Endodermal cell (in vitro differentiated cells): ENCODE data around the gene CACNA1F. TPM values are rescaled to one million over a fixed set of nuclear protein-coding genes. Genes with fewer than 3 reads are reported as not detected.

Experiments
- DNase-seq: peaks from one replicate; pipeline ENCODE4 v3.0.0-alpha.2; 2017
- H3K27ac ChIP-seq: 2 replicates; pipeline ENCODE4 v1.5.1; 2013; ENCODE audit warnings: mild to moderate bottlenecking, low read depth, low read length, moderate library complexity
- H3K27me3 ChIP-seq: 2 replicates; pipeline ENCODE4 v1.6.1; 2013; ENCODE audit warnings: mild to moderate bottlenecking, low read length, moderate library complexity; ENCODE audit not compliant: insufficient read depth, control insufficient read depth, poor library complexity, severe bottlenecking
- H3K36me3 ChIP-seq: 2 replicates; pipeline ENCODE4 v1.7.0; 2013; ENCODE audit warnings: mild to moderate bottlenecking, low read length, moderate library complexity; ENCODE audit not compliant: control insufficient read depth, insufficient read depth
- H3K4me1 ChIP-seq: one replicate; pipeline ENCODE4 v1.7.0; 2013; ENCODE audit warnings: low read length; ENCODE audit not compliant: control insufficient read depth, insufficient read depth
- H3K4me3 ChIP-seq: 2 replicates; pipeline ENCODE4 v1.5.1; 2013; ENCODE audit warnings: mild to moderate bottlenecking, low read length, moderate library complexity
- H3K9ac ChIP-seq: 2 replicates; pipeline ENCODE4 v1.6.1; 2013; ENCODE audit warnings: mild to moderate bottlenecking, low read length, moderate library complexity; ENCODE audit not compliant: poor library complexity, severe bottlenecking; ENCODE audit errors: extremely low read depth
- H3K9me3 ChIP-seq: 2 replicates; pipeline ENCODE4 v1.6.1; 2013; ENCODE audit warnings: mild to moderate bottlenecking, low read length, moderate library complexity; ENCODE audit not compliant: control insufficient read depth
- H3K27ac Mint-ChIP-seq: 2 replicates; pipeline ENCODE4 v1.8.0; 2020; ENCODE audit warnings: mixed read lengths
- H3K27me3 Mint-ChIP-seq: 2 replicates; pipeline ENCODE4 v1.8.0; 2021; ENCODE audit warnings: mild to moderate bottlenecking, mixed read lengths; ENCODE audit not compliant: insufficient read depth
- H3K36me3 Mint-ChIP-seq: 2 replicates; pipeline ENCODE4 v1.8.0; 2020; ENCODE audit warnings: low read depth, mixed read lengths
- H3K4me1 Mint-ChIP-seq: 2 replicates; pipeline ENCODE4 v1.8.0; 2020; ENCODE audit warnings: mixed read lengths
- H3K4me3 Mint-ChIP-seq: 2 replicates; pipeline ENCODE4 v1.8.0; 2020; ENCODE audit warnings: mild to moderate bottlenecking, moderate library complexity, mixed read lengths
- H3K9me3 Mint-ChIP-seq: 2 replicates; pipeline ENCODE4 v1.8.0; 2020; ENCODE audit warnings: mild to moderate bottlenecking, mixed read lengths
- CTCF ChIP-seq: fragments of 200-600 bp; sonication (generic); conservative IDR thresholded peaks from 2 replicates; pipeline ENCODE4 v1.5.0; 2021; ENCODE audit warnings: antibody characterized with exemption, mild to moderate bottlenecking
- WGBS, 2 experiments: methylation state at CpG; one replicate each; pipeline versions ENCODE4 v1.1.5 to v1.1.7; 2013; ENCODE audit warnings: missing lambda C conversion rate in 2 of 2, mixed read lengths in 1 of 2; ENCODE audit not compliant: insufficient coverage in 1 of 2, insufficient read length in 1 of 2; 5-methylcytosine and 5-hydroxymethylcytosine counted together
- total RNA-seq, 2 donors: library from RNA; stranded (reverse); fragmentation: NEBNext Ultra II Directional in 1 of 2; extraction: Animal tissue kit (Norgen Biotek cat#: 25700) in 1 of 2; gene quantifications; 2 replicates in 1 of 2; 3 replicates in 1 of 2; pipeline ENCODE4 v1.2.1, GENCODE V29; 2021

Gene CACNA1F
- total RNA-seq, 2 donors from 2014 or later: 0.42 to 0.70 TPM

GRCh38 chrX:49270249-49270921 lies 37.2 kb upstream of the CACNA1F start:
- H3K4me1 Mint-ChIP-seq: peaks cover 3% of the 10 kb centered on the region
- Histone ChIP-seq H3K27me3 (no peaks in the 10 kb centered on the region), H3K36me3 (no peaks in the 10 kb centered on the region), H3K4me1 (peaks cover 2% of the 10 kb centered on the region), H3K9ac (peak overlapping the region; percentile 55), H3K27ac (peak overlapping the region; percentile 95), H3K9me3 (no peaks in the 10 kb centered on the region), H3K4me3 (peak overlapping the region; percentile 71)
- peaks cover 7% of the 10 kb centered on the region for H3K36me3 Mint-ChIP-seq
- no peaks in the 10 kb centered on the region for H3K27me3 Mint-ChIP-seq
- H3K9me3 Mint-ChIP-seq: peaks cover 69% of the 10 kb centered on the region
- peak overlapping the region; percentile 77 for H3K4me3 Mint-ChIP-seq
- DNase-seq: no peak
- WGBS, 2 experiments: 58 to 70% methylated on average over 6 to 64 of the region's 66 CpGs
- no peak overlapping the region for H3K27ac Mint-ChIP-seq
- TF ChIP-seq CTCF: no peak

- Histone ChIP-seq H3K9ac (peak within 1 kb of the TSS; percentile 77), H3K27me3 (no peaks in the 10 kb centered on the region), H3K9me3 (no peaks in the 10 kb centered on the region), H3K4me3 (peak within 1 kb of the TSS; percentile 85), H3K36me3 (no peaks in the 10 kb centered on the region), H3K4me1 (peaks cover 2% of the 10 kb centered on the region), H3K27ac (peak within 1 kb of the TSS; percentile 95)
- H3K4me3 Mint-ChIP-seq: peak within 1 kb of the TSS; percentile 77
- peaks cover 7% of the 10 kb centered on the region for H3K36me3 Mint-ChIP-seq
- H3K4me1 Mint-ChIP-seq: peaks cover 3% of the 10 kb centered on the region
- peaks cover 71% of the 10 kb centered on the region for H3K9me3 Mint-ChIP-seq
- peak within 1 kb of the TSS; percentile 99 for H3K27ac Mint-ChIP-seq
- no peaks in the 10 kb centered on the region for H3K27me3 Mint-ChIP-seq
- no peak for TF ChIP-seq CTCF
- no peak for DNase-seq
- WGBS, 2 experiments: 0% methylated on average over 61 of the region's 70 CpGs; no CpG with 5 or more reads in 1 of the 2 experiments
These were observed 36.7 kb upstream of the CACNA1F start, which contains the start of gene PPP1R3F for GRCh38 chrX:49269767-49270248. TSS of gene PPP1R3F (plus strand) at chrX:49269793. CDS start at chrX:49269870, 77 bp downstream.

GRCh38 chrX:49269010-49269766 lies 36.0 kb upstream of the CACNA1F start:
- H3K4me1 ChIP-seq: peaks cover 2% of the 10 kb centered on the region
- H3K4me3 Mint-ChIP-seq: peak overlapping the region; percentile 77
- peaks cover 7% of the 10 kb centered on the region for H3K36me3 Mint-ChIP-seq
- TF ChIP-seq CTCF: no peak
- H3K27me3 ChIP-seq: no peaks in the 10 kb centered on the region
- no peaks in the 10 kb centered on the region for H3K36me3 ChIP-seq
- peaks cover 70% of the 10 kb centered on the region for H3K9me3 Mint-ChIP-seq
- no peaks in the 10 kb centered on the region for H3K9me3 ChIP-seq
- H3K9ac ChIP-seq: peak overlapping the region; percentile 77
- H3K27me3 Mint-ChIP-seq: no peaks in the 10 kb centered on the region
- peaks cover 3% of the 10 kb centered on the region for H3K4me1 Mint-ChIP-seq
- peak; percentile 97 for DNase-seq
- peak overlapping the region; percentile 95 for H3K27ac ChIP-seq
- 0% methylated on average over 7 to 45 of the region's 45 CpGs for WGBS, 2 experiments
- peak overlapping the region; percentile 85 for H3K4me3 ChIP-seq
- H3K27ac Mint-ChIP-seq: peak overlapping the region; percentile 99
